ENCODE measurements around the gene FBXL14.
"Not testable (repeated sequence)": the region's sequence is repeated elsewhere in the genome, so short reads cannot be mapped to it uniquely, and the experiment has no call there.

Gene FBXL14

DNA sequence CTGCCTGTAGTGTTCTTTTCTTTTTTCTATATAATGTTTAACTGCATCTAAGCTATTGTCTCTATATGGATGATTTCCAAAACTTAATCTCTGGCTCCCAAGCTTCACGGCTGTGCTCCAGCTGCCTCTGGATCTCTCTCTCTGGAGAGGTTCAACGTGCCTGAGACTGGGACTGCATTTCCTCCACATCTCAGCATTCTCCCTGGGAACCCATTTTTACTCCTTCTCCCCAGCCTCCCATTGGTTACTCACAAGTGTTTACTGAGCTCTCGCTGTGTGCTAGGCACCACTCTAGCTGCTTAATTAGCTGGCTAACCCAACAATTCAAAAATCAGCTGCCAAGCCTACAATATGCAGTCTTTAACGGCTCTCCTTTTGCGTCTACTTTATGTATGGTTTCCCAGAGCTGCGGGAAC lies 34.7 kb downstream of the FBXL14 start:
- TF ChIP-seq, protein P1, sequence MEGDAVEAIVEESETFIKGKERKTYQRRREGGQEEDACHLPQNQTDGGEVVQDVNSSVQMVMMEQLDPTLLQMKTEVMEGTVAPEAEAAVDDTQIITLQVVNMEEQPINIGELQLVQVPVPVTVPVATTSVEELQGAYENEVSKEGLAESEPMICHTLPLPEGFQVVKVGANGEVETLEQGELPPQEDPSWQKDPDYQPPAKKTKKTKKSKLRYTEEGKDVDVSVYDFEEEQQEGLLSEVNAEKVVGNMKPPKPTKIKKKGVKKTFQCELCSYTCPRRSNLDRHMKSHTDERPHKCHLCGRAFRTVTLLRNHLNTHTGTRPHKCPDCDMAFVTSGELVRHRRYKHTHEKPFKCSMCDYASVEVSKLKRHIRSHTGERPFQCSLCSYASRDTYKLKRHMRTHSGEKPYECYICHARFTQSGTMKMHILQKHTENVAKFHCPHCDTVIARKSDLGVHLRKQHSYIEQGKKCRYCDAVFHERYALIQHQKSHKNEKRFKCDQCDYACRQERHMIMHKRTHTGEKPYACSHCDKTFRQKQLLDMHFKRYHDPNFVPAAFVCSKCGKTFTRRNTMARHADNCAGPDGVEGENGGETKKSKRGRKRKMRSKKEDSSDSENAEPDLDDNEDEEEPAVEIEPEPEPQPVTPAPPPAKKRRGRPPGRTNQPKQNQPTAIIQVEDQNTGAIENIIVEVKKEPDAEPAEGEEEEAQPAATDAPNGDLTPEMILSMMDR (conservative IDR thresholded peaks at IDR 0.05) = no peak
- no peak overlapping the region for H3K27ac ChIP-seq

DNA sequence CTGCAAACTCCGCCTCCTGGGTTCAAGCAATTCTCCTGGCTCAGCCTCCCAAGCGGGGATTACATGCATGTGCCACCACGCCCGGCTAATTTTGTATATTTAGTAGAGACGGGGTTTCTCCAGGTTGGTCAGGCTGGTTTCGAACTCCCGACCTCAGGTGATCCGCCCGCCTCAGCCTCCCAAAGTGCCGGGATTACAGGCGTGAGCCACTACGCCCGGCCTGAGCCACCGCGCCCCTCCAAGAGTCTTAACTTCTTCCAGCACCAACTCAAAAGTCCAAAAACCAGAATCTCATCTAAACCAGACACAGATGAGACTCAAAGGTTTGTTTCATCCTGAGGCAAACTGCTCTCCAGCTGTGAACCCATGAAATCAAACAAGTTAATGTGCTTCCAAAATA lies 36.3 kb downstream of the FBXL14 start:
- H3K27ac ChIP-seq = not testable (repeated sequence)

DNA sequence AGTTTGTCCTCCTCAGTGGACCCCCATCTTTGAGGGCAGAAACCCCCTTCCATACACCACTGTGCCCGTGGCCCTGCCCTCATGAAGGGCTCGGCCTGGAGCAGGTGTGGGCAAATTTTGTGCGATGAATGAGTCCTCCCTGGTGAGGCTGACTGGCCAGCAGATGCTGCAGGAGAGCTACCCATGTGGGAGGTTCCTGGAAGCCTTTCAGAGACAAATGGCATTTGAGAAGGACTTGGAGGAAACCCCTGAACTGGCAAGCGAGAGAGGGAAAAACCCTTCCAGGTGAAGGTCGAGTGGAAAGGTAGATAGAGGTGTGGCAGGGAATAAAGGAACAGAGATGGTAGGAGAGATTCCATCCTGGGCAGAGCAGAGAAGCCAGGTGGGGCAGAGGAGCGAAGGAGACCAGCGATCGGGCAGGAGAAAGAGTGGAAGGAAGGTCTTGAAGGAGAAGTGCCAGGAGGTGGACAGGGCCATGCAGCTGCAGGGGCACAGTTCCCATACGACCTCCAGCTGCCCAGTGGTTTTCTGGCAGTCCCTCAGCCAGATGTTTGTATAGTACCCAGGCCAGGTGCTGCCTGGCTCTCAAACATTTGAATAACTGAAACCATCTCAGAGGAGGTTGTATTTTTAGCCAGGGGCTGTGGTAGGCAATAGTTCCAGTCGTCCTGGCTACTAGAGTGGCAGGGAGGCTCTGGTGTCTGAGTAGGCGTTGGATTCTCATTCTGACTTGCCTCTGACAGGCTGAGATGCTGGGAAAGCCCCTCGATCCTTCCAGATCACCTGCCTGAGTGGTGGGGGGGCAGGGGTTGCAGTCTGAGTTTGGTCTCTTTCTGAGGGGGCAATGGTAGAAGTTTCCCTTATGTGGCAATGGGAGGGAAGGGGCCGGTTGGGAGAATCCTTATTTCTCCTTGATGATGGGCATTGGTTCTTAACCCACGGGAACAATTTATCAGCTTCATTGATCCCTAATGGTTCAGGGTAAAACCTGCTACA lies 40.1 kb downstream of the FBXL14 start:
- H3K27ac ChIP-seq = no peak overlapping the region
- TF ChIP-seq, protein P1 (conservative IDR thresholded peaks at IDR 0.05) = no peak

DNA sequence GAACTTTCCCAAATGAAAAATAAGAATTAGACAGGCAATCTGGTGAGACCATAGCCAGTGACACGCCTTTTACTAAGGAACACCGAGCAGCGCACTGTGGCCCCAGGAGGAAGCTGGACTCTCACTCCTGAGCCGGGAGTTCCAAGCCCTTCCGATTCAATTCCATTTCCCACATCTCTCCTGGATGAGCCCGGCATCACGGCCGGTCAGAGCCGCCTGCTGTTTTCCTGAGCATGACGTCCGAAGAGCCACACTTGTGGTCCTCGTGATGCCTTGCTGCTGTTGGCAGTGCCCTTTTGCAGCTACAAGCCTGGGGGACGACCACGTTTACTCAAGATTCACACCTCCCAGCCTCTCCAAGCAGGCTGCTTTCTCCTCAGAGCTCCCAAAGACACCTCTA lies 40.8 kb downstream of the FBXL14 start:
- TF ChIP-seq, protein P1 (conservative IDR thresholded peaks at IDR 0.05) = no peak

DNA sequence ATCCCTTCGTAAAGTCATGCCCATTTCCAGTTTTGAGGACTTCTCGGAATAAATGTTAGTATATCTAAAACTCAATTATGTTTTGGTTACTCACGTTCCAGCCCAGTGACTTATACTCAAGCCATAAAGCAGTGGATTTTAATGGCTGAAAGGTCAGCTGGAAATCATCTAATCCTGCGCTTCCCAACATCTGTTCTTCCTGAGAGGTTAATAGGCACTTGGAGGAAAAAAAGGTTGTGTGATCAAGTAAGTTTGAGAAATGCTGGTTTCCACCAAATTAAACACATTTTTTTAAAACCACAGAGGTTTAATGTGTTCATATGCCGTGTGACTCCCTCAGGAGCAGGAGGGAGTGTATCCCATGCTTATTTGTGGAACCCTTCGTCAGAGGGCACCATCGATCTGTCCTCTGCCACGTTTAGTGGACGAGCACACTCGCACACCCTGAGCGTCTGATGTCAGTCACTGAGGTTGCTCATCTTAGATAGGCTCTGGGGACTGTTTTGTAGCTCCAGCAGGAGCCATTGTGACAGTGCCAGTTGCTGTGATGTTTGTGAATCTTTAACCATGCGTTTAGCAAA lies 41.4 kb downstream of the FBXL14 start:
- H3K27ac ChIP-seq = no peak overlapping the region
- TF ChIP-seq, protein P1 (conservative IDR thresholded peaks at IDR 0.05) = no peak

More for the DNA sequence above, 40.8 kb downstream of the FBXL14 start:
- H3K27ac ChIP-seq = no peak overlapping the region

DNA sequence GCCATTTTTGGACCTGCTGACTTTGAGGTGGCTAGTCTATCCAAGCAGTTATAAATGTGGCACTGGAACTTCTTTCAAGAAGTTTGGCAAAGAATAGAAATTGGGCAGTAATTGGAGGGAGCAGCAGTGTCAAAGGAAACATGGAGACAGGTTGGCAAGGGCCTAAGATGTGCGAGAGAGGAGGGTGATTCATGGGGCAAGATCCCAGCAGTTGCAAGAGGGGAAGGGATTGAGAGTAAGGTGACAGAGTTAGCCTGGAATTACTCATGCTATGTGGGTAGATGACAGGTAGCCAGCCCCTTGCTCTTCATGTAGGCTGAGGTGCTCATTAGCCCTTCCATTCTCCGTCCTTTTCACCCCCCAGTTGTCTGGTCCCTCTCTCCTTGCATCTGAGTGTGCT lies 42.2 kb downstream of the FBXL14 start:
- no peak overlapping the region for H3K27ac ChIP-seq
- TF ChIP-seq, protein P1 (conservative IDR thresholded peaks at IDR 0.05) = no peak

DNA sequence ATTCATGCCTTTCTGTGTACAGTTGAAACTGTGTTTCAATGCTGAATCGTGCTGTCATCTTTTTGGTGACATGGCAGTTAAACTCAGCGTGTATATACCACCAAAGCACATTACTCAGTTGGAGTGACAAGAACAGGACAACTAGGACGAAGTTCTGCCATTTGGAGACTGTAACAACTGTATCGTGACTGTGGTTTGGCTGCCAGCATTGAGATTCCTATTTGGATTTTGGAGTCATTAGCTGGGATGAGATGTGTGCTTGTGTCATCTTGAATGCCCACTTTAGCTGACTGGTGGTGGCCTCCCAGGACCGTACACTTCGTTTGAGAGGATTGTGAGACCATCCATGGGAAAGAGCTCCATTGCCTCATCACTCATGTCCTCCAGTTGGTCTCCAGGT lies 42.9 kb downstream of the FBXL14 start:
- H3K27ac ChIP-seq = no peak overlapping the region
- TF ChIP-seq, protein P1 (conservative IDR thresholded peaks at IDR 0.05) = no peak
